Fibroblast of the aortic adventitia (primary cell): Measurements from ENCODE around the gene IDH3A. TPM values are rescaled to one million over a fixed set of nuclear protein-coding genes. Genes with fewer than 3 reads are reported as not detected.

Source experiments
- DNase-seq: peaks from one replicate; pipeline ENCODE4 v3.0.0-alpha.2; 2010; ENCODE audit warnings: low read depth
- H3K4me3 ChIP-seq: 2 replicates; pipeline ENCODE4 v1.5.1; 2011; ENCODE audit warnings: low read depth, mild to moderate bottlenecking, control low read depth, low read length, moderate library complexity
- CTCF ChIP-seq: IDR thresholded peaks from 2 replicates; pipeline ENCODE4 v1.5.1; 2011; ENCODE audit warnings: mild to moderate bottlenecking, low read length, control low read depth, inconsistent platforms; ENCODE audit not compliant: insufficient read depth
- total RNA-seq: library from RNA; depleted of rRNA; stranded (reverse); fragments of >200 nt; gene quantifications from 2 replicates; pipeline ENCODE4 v1.2.3, GENCODE V29; 2012; ENCODE audit warnings: low replicate concordance

The IDH3A gene
- total RNA-seq, 1 donor = 53.8 TPM

- H3K4me3 ChIP-seq = no peak overlapping the region
- TF ChIP-seq CTCF = no peak
- no peak for DNase-seq
Observed at GRCh38 chr15:78201281-78202190, 52.4 kb downstream of the IDH3A start.

GRCh38 chr15:78203346-78204225 lies 54.4 kb downstream of the IDH3A start:
- H3K4me3 ChIP-seq = no peak overlapping the region
- no peak for TF ChIP-seq CTCF
- DNase-seq = no peak

GRCh38 chr15:78204351-78205309 lies 55.5 kb downstream of the IDH3A start:
- no peak for DNase-seq
- TF ChIP-seq CTCF = no peak
- H3K4me3 ChIP-seq = no peak overlapping the region

- no peak overlapping the region for H3K4me3 ChIP-seq
- no peak for TF ChIP-seq CTCF
- DNase-seq = no peak
Observed at GRCh38 chr15:78205337-78205736, 56.2 kb downstream of the IDH3A start.

- H3K4me3 ChIP-seq = no peak overlapping the region
- TF ChIP-seq CTCF = no peak
- no peak for DNase-seq
Observed at GRCh38 chr15:78205856-78206255, 56.7 kb downstream of the IDH3A start.

- H3K4me3 ChIP-seq = no peak overlapping the region
- DNase-seq = no peak
- TF ChIP-seq CTCF = no peak
Observed at GRCh38 chr15:78206326-78207109, 57.4 kb downstream of the IDH3A start.
